Measurements from ENCODE around the gene IL17RD. TPM values are rescaled to one million over a fixed set of nuclear protein-coding genes. Genes with fewer than 3 reads are reported as not detected.

IL17RD gene
- total RNA-seq, 4 donors from 2014 or later = 0.52 to 1.4 (median 0.90) TPM

GRCh38 chr3:57142411-57142723 lies 22.8 kb downstream of the IL17RD start:
- Histone ChIP-seq H3K4me3 (no peak overlapping the region), H3K9me3 (no peaks in the 10 kb centered on the region), H3K36me3 (no peaks in the 10 kb centered on the region), H3K4me1 (no peaks in the 10 kb centered on the region), H3K27ac (no peak overlapping the region), H3K27me3 (no peaks in the 10 kb centered on the region)
- intact Hi-C loops (cut with DNase I; ENCODE audit: low total_unique reads) = no loop called here
- no peak for DNase-seq
- no peak for TF ChIP-seq CTCF (IDR thresholded peaks at IDR 0.05 in 4 of 5, conservative IDR thresholded peaks at IDR 0.05 in 1 of 5)
- no peak for TF ChIP-seq POLR2A (IDR thresholded peaks at IDR 0.05)
- ATAC-seq = no peak
- in situ Hi-C loops (cut with MboI; ENCODE audit: low sequenced_read_pairs in 4 of 4) = no loop called here

- H3K27ac ChIP-seq = no peak overlapping the region
- intact Hi-C loops (cut with DNase I; ENCODE audit: low total_unique reads) = no loop called here
- no peaks in the 10 kb centered on the region for H3K27me3 ChIP-seq
- H3K4me1 ChIP-seq = no peaks in the 10 kb centered on the region
- DNase-seq (no peak), ATAC-seq (no peak)
- TF ChIP-seq CTCF (IDR thresholded peaks at IDR 0.05 in 4 of 5, conservative IDR thresholded peaks at IDR 0.05 in 1 of 5) (no peak), POLR2A (IDR thresholded peaks at IDR 0.05) (no peak)
- no peak overlapping the region for H3K4me3 ChIP-seq
- no peaks in the 10 kb centered on the region for H3K9me3 ChIP-seq
- no peaks in the 10 kb centered on the region for H3K36me3 ChIP-seq
- in situ Hi-C loops (cut with MboI; ENCODE audit: low sequenced_read_pairs in 4 of 4) = no loop called here
These were observed 23.3 kb downstream of the IL17RD start for GRCh38 chr3:57141719-57142410.

GRCh38 chr3:57140894-57141293 lies 24.3 kb downstream of the IL17RD start:
- no peak for TF ChIP-seq POLR2A (IDR thresholded peaks at IDR 0.05)
- TF ChIP-seq CTCF (IDR thresholded peaks at IDR 0.05 in 4 of 5, conservative IDR thresholded peaks at IDR 0.05 in 1 of 5) = no peak
- H3K4me1 ChIP-seq = no peaks in the 10 kb centered on the region
- no peak overlapping the region for H3K4me3 ChIP-seq
- no peak overlapping the region for H3K27ac ChIP-seq
- intact Hi-C loops (cut with DNase I; ENCODE audit: low total_unique reads) (no loop called here), in situ Hi-C loops (cut with MboI; ENCODE audit: low sequenced_read_pairs in 4 of 4) (no loop called here)
- no peak for ATAC-seq
- H3K27me3 ChIP-seq = no peaks in the 10 kb centered on the region
- no peaks in the 10 kb centered on the region for H3K36me3 ChIP-seq
- DNase-seq = no peak
- no peaks in the 10 kb centered on the region for H3K9me3 ChIP-seq

GRCh38 chr3:57135964-57136719 lies 29.0 kb downstream of the IL17RD start:
- DNase-seq = no peak
- TF ChIP-seq CTCF (IDR thresholded peaks at IDR 0.05 in 4 of 5, conservative IDR thresholded peaks at IDR 0.05 in 1 of 5) (no peak), POLR2A (IDR thresholded peaks at IDR 0.05) (no peak)
- Histone ChIP-seq H3K4me3 (no peak overlapping the region), H3K9me3 (no peaks in the 10 kb centered on the region), H3K27me3 (no peaks in the 10 kb centered on the region), H3K36me3 (no peaks in the 10 kb centered on the region), H3K27ac (no peak overlapping the region), H3K4me1 (no peaks in the 10 kb centered on the region)
- intact Hi-C loops (cut with DNase I; ENCODE audit: low total_unique reads) = no loop called here
- in situ Hi-C loops (cut with MboI; ENCODE audit: low sequenced_read_pairs in 4 of 4) = no loop called here
- no peak for ATAC-seq

Data from gastrocnemius medialis (tissue), 4 donors.